ENCODE measurements around the gene SH2B3. TPM values are rescaled to one million over a fixed set of nuclear protein-coding genes. Genes with fewer than 3 reads are reported as not detected.

SH2B3 gene
- total RNA-seq, 2 donors from 2014 or later = 26.4 to 40.9 TPM

DNA sequence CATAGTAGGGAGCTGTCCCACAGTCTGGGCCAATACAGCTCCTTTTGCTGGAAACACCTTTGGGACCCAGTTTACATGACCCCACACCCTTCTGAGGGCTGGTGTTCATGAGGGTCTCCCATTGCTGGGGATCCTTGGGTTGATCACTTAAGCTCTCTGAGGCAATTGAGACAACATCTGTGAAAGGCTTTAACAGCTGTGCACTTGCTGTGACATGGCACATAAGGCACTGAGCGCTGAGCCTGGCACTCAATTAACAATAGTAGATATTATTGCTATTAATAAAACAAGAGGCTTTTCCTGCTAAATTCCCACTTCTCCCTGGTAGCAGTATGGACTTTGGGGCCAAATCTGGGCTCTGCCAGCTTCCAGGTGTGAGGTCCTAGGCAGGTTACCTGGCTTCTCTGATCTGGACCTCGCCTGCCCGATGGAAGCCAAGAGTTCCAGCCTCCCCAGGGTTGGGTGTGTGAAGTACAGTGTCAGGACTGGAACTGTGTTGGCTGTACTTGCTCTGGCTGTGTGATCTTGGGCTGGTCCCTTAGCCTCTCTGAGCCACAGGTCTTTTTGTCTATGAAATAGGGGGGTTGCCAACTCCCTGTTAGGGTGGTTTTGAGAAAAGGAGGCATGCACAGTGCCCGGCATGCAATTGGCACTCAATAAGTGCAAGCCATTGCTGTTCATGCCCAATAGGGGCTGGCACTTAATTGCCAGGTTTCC lies 3.1 kb downstream of the SH2B3 start:
- H3K4me1 ChIP-seq = peaks cover 31% of the 10 kb centered on the region
- intact Hi-C loops (cut with DNase I) = no loop called here
- TF ChIP-seq, protein P1, sequence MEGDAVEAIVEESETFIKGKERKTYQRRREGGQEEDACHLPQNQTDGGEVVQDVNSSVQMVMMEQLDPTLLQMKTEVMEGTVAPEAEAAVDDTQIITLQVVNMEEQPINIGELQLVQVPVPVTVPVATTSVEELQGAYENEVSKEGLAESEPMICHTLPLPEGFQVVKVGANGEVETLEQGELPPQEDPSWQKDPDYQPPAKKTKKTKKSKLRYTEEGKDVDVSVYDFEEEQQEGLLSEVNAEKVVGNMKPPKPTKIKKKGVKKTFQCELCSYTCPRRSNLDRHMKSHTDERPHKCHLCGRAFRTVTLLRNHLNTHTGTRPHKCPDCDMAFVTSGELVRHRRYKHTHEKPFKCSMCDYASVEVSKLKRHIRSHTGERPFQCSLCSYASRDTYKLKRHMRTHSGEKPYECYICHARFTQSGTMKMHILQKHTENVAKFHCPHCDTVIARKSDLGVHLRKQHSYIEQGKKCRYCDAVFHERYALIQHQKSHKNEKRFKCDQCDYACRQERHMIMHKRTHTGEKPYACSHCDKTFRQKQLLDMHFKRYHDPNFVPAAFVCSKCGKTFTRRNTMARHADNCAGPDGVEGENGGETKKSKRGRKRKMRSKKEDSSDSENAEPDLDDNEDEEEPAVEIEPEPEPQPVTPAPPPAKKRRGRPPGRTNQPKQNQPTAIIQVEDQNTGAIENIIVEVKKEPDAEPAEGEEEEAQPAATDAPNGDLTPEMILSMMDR (IDR thresholded peaks at IDR 0.05) = no peak
- H3K9me3 ChIP-seq = no peaks in the 10 kb centered on the region
- H3K36me3 ChIP-seq = no peaks in the 10 kb centered on the region
- H3K9ac ChIP-seq (ENCODE audit: low read depth in 2 of 2, low read length in 2 of 2) = peak overlapping the region; percentile 14 to 46
- H3K4me3 ChIP-seq = peak overlapping the region; percentile 4
- DNase-seq = no peak
- peak overlapping the region; percentile 60 for H3K27ac ChIP-seq
- H3K27me3 ChIP-seq = no peaks in the 10 kb centered on the region

DNA sequence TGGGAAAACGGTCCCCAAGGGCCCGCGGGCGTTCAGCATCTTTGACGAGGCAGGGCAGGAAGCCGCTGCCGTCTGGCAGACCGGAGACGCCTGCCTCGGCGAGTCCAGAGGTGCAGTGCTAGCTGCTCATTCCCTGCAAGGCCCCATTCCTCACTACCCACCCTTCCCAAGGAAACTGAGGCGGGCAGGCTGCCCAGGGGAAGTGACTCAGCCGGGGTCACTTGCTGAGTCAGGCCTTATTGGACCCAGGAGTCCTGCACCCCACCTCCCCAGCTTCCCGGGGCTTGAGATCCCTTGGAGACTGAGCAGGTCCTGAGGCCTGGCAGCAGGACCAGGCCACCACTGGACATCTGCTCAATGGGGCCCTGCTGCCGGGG lies 3.7 kb downstream of the SH2B3 start:
- no peak for DNase-seq
- intact Hi-C loops (cut with DNase I) = no loop called here
- no peaks in the 10 kb centered on the region for H3K27me3 ChIP-seq
- peaks cover 31% of the 10 kb centered on the region for H3K4me1 ChIP-seq
- TF ChIP-seq, protein P1 (IDR thresholded peaks at IDR 0.05) = no peak
- H3K27ac ChIP-seq = peak overlapping the region; percentile 60
- no peaks in the 10 kb centered on the region for H3K9me3 ChIP-seq
- H3K36me3 ChIP-seq = no peaks in the 10 kb centered on the region
- peak overlapping the region; percentile 4 for H3K4me3 ChIP-seq
- H3K9ac ChIP-seq (ENCODE audit: low read depth in 2 of 2, low read length in 2 of 2) = peak overlapping the region; percentile 14 to 46

- DNase-seq = no peak
- TF ChIP-seq, protein P1 (IDR thresholded peaks at IDR 0.05) = no peak
- peak overlapping the region; percentile 60 for H3K27ac ChIP-seq
- intact Hi-C loops (cut with DNase I) = no loop called here
- peaks cover 31% of the 10 kb centered on the region for H3K4me1 ChIP-seq
- no peaks in the 10 kb centered on the region for H3K36me3 ChIP-seq
- H3K4me3 ChIP-seq = peak overlapping the region; percentile 4
- peak overlapping the region; percentile 14 to 47 for H3K9ac ChIP-seq (ENCODE audit: low read depth in 2 of 2, low read length in 2 of 2)
- no peaks in the 10 kb centered on the region for H3K9me3 ChIP-seq
- no peaks in the 10 kb centered on the region for H3K27me3 ChIP-seq
These were observed 4.2 kb downstream of the SH2B3 start for GRCh38 chr12:111409780-111410430.

- intact Hi-C loops (cut with DNase I) = no loop called here
- Histone ChIP-seq H3K4me3 (no peak overlapping the region), H3K27ac (peak overlapping the region; percentile 60), H3K36me3 (no peaks in the 10 kb centered on the region), H3K4me1 (peaks cover 31% of the 10 kb centered on the region), H3K9me3 (no peaks in the 10 kb centered on the region), H3K9ac (ENCODE audit: low read depth in 2 of 2, low read length in 2 of 2) (peak overlapping the region in 1 of 2 donors; percentile 47), H3K27me3 (no peaks in the 10 kb centered on the region)
- TF ChIP-seq, protein P1 (IDR thresholded peaks at IDR 0.05) = no peak
- no peak for DNase-seq
These were observed 4.9 kb downstream of the SH2B3 start for GRCh38 chr12:111410431-111411184.

DNA sequence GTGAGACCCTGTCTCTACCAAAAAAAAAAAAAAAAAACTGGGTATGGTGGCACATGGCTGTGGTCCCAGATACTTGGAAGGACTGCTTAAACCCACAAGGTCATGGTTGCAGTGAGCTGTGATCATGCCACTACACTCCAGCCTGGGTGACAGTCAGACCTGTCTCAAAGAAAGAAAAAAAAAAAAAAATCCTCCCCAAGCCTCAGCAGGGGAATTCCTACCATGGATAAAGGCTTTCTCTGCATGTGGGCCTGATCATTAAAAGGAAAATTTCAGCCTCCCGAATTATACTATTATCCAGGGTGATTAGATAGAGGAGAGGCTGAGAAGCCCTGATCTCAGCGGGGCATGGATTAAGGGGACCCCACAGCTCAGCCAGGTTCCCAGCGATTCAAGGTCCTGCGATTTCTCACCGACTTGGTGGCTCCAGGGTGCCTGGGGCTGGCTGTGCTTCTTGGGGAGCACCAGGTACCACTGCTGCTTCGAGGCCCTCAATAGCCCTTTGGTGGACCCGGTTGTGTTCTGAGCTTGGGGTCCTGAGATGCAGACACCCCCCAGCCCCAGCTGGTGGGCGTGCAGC lies 5.6 kb downstream of the SH2B3 start:
- Histone ChIP-seq H3K36me3 (no peaks in the 10 kb centered on the region), H3K27me3 (no peaks in the 10 kb centered on the region), H3K9me3 (no peaks in the 10 kb centered on the region), H3K9ac (ENCODE audit: low read depth in 2 of 2, low read length in 2 of 2) (no peak overlapping the region), H3K4me1 (peaks cover 31% of the 10 kb centered on the region), H3K4me3 (no peak overlapping the region), H3K27ac (peak overlapping the region; percentile 22)
- intact Hi-C loops (cut with DNase I) = no loop called here
- DNase-seq = no peak
- TF ChIP-seq, protein P1 (IDR thresholded peaks at IDR 0.05) = no peak
